HG03565 (cell line): Measurements from ENCODE around the gene NAA80.
"Not testable (repeated sequence)": the region's sequence is repeated elsewhere in the genome, so short reads cannot be mapped to it uniquely, and the experiment has no call there.

Experiments
- ATAC-seq: cut with Tn5 transposase; IDR thresholded peaks from one replicate; pipeline ENCODE4 v1.9.1; 2021; ENCODE audit warnings: mild to moderate bottlenecking, moderate library complexity; ENCODE audit not compliant: unreplicated experiment

Gene NAA80

DNA sequence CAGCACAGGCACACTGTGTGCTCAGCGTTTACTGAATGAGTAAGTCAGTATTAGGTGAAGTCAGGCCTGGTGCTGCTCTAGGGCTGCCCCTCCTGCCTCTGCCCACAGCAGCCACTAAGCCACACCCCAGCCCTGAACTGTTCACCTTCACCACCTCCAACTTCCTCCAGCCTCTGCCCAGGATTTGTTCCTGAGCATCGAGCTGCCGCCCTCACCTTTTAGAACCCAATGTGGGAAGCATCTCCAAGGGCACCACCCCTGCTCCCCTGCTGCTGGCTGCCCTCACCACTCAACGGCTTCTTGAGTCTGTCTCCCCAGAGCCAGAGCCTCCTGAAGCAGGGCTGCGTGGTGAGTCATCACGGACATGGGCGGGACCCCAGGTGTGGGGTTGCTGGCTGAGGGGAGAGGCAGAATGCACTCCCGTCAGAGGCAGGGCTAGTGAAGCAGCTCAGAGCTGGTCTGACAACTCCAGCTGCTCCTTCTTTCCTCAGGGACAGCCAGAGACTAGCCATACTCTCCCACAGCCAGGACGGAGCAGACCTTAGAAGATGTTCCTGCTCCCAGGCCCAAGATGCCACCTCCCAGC, 17.5 kb upstream of the NAA80 start:
- ATAC-seq: no peak

DNA sequence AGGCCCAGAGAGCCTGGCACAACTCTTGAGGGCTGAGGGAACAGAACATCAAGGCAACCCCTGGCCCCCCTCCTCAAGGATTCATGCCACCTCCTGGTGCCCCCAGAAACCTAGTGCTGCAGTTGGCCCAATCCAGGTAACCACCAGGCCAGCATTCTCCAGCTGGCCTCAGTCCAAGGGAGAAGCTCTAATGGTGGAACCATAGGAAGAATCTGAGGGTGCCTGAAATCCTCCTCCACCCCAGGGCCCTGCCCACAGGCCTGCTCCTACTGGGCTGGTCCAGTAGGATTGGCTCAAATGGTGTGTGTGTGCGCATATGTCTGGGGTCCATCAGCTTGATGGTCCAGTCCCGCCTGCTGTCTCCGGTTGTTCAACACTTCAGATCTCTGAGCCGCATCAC, 15.6 kb upstream of the NAA80 start:
- ATAC-seq: no peak

DNA sequence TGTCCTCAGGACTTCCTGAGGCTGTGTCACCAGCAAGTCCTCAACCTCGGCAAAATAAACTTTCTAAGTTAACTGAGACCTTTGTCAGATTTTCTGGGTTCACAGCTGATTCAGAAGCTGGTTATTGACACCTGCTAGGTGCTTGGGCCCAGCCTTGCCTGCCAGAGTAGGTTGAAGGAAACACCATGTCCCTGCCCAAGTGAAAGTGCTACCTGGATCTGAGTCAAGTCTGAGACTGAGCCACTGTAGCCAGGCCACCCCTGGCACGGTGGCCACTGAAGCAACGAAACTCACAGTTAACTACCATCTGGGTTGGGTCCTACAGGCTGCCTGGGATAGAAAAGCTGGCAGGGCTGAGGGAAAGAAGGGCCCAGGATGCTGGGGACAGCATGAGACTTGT, 15.1 kb upstream of the NAA80 start:
- no peak for ATAC-seq

DNA sequence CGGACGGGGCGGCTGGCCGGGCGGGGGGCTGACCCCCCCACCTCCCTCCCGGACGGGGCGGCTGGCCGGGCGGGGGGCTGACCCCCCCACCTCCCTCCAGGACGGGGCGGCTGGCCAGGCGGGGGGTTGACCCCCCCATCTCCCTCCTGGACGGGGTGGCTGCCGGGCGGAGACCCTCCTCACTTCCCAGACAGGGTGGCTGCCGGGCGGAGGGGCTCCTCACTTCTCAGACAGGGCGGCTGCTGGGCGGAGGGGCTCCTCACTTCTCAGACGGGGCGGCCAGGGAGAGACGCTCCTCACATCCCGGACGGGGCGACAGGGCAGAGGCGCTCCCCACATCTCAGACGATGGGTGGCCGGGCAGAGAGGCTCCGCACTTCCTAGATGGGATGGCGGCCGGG, 12.8 kb upstream of the NAA80 start:
- ATAC-seq: not testable (repeated sequence)

DNA sequence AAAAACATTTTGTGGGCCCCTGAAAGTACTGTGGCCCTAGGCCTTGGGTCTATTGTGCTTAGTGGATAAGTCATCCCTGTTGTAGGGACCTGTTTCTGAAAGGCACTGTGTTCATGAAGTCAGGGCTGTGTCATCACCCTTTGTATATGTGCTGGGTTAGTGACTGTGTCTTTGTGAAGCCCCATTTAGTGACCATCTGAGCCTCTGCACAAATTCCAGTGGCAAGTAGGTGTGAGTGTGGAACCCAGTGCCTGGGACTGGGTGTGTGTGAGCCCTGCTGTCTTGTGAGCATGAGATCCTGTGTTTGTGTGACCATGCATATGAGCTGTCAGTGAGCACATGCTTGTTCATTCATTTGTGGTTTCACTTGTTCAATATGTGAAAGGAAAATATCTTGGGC, 5.4 kb upstream of the NAA80 start:
- ATAC-seq: no peak

DNA sequence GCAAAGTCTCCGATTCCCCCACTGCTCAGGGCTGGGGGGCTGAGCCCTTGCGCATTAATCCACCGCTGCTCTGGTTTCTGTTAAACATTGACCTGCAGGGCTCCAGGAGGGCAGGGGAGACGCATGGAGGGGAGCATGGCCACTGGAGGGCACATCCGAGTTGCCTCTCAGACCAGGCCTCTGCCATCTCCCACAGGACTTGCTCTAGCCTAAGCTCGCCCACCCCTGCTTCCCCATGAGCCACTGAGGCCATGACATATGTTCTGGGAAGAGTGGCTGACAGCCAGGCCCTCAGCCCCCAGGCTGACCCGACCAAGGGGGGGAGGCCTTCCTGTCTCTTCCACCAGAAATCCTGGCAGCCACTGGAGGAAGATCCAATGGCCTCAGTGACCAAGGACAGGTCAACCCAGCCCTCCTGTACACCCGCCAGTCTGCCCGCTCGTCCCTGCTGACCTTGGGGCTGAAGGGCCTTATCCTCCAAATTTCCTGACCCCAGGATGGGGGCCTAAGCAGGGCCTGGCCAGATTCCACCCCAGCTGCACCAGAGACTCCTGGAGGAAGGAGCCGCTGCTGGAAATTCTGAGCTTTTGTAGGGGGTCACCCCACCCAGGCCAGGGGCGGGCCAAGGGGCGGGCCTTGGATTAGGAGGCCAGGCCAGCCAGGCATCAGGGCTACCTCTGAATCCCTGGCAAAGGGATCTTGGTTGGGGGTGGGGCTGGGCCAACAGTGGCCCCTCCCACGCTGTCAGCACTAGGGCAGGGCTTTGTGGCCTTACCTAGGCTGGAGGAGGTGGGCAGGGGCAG, 4.0 kb upstream of the NAA80 start, which contains the start of gene HYAL1:
Gene HYAL1, minus strand, starts transcription at position 562 of the 803 bp plus-strand sequence. CDS start 618 bp downstream, outside the sequence.
- no peak for ATAC-seq

DNA sequence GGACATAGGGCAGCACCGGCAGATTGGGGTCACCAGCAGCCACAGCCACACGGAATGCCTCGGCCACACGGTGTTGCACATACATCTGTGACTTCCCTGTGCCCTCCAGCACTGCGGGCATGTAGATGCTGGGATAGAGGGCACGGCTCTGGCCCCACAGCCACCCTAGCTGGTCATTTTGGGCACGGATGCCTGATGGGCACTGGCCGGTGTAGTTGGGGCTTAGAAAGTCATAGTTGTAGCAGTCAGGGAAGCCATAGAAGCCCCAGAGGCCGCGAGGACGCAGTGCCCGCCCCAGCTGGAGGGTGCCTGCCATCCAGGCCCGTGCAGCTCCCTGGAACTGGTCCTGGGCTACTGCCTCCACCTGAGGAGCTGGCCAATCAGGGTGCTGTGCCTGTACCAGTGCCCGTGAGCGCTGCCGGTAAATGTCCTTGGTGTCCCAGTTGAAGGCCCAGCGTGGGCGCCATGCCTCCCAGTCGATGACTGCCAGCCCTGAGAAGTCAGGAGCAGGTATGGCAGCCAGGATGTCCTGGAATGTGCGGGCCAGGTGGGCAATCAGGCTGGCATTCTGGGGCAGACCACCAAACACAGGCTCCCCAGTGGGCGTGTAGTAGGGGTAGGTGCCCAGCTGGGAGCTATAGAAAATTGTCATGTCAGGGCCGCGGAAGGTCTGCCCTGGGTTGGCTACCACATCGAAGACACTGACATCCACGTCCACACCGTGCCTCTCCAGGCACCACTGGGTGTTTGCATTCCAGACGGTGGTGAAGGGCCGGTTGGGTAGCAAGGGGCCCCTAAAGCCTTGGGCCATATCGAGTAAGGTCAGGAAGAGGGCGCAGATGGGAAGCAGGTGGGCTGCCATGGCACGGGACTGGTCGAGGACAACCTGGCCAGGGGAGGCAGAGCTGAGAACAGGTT, 3.1 kb upstream of the NAA80 start:
- no peak for ATAC-seq

DNA sequence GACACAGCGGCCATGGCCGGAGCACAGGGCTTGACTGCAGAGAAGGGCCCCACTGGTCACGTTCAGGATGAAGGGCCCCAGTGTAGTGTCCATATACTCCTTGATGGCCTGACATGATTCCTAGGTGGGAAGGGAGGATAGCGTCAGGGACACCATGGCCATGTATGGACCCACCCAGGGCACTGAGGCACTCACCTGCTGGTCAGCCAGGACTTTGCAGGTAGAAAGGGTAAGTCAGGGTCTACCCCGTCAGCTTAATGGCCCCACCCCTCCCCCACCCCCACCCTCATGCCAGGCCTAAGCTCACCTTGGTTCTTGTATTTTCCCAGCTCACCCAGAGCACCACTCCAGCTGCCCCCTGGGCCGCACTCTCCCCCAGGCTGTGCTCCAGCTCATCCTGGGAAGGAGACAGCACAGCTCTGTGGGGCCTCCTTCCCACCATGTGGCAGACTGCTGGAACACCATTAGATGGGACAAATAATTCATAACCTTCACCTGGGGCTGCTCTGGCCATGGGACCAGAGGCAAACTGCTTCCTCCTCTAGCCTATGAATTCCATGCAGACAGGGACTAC, 1.6 kb upstream of the NAA80 start:
- ATAC-seq: no peak

DNA sequence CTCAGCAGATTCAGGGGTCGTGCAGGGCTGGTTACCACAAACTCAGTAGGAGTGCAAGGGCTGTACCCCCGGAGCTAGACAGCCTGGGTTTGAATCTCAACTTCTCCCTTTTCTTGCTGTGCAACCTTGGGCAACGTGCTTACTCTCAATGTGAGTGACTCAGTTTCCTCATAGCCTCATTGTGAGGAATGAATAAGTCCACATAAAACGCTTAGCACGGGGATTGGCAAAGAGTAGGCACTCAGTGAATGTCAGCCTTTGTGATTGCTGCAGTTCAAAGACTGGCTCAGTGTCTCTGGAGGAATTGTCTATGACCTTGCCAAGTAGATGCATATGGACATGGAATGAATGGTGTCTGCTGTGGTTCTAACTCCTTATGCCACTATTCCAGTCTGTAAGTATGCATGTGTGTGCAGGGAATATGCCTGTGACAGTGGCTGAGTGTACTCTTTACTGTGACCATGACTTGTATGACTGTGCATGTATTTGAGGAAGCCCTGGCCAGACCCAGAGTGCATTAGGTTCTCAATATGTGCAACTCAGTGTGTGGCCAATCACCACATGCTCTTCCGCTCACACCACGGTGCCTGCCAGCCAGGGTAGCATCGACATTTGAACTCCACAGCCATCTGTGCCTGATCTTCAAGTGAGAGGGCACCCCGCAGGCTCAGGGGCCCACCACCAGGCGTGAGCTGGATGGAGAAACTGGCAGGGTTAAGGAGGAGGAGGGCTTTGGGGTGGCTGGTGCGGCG, 900 bp upstream of the NAA80 start:
- ATAC-seq: no peak

DNA sequence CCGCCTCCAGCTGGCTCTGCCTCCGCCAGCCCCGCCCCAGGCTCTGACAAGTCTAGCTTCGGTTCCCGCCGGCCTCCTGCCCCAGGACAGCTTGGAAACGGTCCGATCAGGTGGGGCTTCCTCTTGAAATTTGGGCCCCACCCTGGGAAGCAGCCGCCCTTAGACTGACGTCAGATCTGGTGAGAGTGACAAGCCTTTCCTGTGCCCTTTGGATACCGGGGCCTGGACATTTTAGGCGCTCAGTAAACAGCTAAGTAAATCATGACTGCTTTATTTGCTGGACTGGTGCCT, 378 bp upstream of the NAA80 start:
- ATAC-seq: no peak

DNA sequence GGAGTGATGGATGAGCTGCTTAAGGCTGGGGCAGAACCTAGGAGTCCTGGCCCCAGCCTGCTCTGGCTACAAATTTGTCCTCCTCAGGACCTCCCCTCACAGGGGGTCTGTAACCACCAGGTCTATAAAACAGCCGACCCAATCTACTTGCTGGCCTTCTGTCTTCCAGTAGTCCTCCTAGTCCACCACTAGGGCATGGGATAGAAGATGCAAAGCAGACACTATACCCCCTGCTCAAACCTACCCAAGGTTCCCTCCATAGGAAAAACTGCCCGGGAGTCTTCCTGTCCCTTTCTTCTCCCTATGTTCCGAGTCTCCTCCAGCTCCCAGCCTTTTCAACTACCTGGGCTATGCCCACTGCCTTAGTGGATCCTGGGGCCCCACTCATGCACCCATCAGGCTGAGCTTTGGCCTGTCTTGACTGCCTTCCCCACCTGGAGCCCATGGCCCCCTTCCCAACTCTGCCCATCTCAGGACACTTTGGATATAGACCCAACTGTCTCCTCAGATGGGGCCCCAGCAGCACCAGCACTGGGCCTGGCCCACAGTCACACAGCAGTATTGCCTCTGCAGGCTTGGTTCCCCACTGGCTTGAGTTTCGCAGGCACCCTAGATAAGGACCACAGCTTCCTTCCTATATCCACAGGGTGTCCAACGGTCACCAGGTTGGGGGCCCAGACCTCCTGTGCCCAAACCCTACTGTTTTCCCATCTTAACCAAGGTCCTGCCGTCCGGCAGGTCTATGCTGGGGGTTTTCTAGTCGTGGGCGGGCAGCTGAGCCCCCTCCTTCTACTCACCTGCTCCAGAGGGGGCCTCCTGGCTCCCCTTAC, 1.1 kb downstream of the NAA80 start:
- no peak for ATAC-seq

DNA sequence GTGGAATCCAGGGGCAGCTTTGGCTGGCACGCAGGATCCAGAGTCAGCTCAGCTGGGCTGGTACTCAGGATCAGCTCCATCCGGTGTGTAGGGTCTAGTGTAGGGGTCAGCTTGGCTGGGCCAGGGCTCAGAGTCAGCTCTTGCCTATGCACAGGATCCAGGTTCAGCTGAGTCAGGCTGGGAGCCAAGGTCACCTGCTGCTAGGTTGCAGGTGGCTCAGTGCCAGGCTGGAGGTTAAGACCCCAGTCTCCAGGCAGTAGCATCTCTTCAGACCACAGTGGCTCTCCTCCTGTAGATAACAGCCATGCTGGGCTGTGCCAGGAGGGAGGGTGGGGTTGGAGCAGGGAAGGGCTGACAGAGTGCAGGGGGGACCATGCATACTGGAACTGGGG, 1.8 kb downstream of the NAA80 start:
- ATAC-seq: no peak

DNA sequence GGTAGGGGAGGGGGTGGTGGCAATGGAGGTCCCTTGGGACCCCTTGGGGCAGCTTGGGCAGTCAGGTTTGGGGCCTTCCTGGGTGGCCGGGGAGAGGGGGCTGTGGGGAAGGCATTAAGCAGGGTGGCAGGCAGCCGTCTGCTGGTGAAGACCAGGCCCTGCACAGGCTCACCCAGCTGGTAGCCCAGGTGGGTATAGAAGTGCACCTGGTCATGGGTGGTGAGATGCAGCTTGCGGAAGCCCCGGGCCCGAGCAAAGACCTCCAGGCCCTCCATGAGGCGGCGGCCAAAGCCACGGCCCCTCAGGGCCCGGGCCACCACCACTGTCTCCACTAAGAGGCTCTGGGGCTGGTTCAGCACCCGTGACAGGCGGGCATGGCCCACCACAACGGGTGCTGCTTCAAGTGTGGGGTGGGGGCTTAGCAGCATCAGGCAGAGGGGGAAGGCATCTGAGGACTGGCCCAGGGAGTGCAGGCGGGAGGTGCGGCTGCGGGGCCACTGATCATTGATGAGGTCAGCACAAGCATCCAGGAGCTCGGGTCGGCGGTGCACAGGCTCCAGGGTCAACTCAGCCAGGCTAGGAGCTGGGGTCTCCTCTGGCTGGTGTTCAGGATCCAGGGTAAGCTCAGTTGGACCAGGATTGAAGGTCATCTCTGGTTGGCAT, 2.4 kb downstream of the NAA80 start:
- no peak for ATAC-seq

DNA sequence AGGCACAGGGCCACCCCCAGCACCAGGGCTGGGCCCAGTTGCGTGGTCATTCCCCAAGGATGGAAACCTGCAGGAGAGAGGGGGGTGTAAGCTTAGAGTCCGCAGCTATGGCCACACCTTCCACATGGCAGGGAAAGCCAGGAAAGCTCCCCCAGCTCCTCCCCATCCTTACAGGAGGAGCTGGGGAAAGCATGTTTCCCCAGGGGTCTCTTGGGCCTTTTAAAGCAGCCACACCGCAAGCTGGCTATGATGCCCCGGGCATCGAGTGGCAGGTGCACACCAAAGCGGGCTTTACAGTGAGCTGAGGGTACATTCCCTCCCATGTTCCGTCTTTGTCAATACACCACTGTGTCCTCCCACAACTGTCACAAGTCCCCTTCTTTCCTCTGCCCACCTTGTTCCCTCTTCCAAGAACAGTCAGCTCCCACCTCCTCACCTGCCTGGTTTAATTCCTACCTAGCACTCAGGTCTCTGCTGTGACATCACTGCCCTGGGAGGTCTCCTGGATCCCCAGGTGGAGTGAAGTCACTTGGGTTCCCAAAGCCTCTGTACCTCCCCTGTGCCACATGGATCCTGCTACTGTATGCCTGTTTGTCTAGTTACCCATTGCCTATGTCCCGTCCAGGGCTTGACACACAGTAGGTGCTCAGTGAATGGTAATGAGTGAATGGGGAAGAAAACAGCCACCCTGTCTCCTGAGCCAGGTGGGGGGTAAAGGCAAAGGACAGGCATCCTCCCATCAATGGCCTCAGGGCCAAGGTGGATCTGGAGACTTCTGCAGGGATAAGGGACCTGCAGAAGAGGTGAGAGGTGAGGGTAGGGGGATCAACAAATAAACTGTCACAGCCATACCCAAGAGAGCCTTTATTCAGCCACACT, 3.4 kb downstream of the NAA80 start:
- ATAC-seq: no peak

DNA sequence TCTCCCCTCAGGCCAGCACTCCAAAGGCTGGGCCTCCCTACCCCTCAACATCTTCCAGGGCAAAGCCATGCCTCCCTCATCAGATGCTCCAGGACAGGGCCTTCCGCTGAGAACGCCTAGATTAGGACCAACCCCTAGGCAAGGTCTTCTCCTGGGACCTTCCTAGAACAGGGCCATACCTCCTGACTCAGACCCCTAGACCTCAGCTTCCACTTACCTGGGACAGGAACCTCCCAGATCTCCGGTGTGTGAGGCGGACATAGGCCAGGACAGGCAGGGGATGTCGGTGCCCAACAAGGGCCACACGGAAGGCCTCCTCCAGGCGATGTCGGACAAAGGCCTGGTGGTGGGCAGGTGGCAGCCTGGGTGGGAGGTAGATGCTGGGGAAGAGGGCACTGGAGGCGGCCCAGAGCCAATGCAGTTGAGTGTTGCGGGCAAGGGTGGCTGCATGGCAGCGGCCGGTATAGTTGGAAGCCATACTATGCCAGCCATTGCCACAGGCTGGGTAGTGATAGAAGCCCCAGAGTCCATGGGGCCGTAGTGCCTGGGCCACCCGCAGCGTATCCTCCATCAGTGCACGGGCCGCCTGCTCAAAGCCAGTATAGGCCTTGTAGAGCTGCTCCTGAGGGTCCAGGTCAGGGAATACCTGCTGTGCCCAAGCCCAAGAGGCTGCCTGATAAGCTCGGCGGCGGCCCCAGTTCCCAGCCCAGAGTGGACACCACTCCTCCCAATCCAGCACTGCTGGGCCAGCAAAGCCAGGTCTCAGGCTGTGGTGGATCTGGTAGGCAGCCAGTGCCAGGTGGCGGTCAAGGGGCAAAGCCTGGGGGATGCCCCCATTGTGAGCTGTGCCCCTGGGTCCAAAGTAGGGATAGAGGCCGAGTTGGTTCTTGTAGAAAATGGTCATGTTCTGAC, 4.5 kb downstream of the NAA80 start:
- no peak for ATAC-seq

DNA sequence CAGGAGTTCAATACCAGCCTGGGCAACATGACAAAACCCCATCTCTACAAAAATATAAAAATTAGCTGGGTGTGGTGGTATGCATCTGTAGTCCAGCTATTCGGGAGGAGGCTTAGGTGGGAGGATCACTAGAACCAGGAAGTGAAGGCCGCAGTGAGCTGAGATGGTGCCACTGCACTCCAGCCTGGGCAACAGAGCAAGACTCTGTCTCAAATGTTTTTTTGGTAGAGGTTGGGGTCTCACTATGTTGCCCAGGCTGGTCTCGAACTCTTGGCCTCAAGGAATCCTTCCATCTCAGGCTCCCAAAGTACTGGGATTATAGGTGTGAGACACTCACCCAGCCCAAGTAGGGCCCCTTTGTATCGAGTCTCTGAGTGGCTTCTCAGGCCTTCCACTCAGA, 5.1 kb downstream of the NAA80 start:
- no peak for ATAC-seq

DNA sequence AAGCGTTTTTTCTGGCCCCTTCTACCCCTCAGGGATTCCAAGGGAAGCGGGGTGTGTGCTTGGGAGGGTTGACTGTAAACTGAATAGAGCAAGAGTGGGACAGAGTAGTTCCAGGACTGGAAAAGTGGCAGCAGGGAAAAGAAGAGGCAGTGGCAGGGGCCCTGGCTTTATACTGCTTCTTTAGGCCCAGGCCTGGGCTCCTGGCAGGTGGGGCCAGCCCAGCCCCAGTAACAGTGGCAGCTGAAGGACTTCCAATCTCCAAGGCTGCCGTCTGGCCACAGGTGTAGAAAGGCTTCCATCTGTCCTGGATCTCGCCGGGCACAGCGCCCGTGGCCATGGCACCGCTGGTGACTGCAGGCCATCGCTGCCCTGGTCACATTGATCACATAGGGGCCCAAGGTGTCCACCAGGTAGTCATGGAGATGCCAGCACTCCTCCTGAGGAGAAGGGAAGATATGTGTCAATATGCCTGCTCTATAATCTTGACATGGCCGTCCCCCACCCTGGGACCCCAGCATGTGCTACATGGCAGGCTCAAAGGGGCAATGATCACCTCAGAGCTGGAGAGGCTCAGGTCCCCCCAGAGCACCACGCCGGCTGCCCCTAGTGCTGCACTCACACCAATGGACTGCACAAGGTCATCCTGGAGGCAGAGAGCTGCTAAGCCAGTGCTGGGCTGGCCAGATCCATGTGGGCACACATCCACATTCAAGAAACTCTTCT, 6.0 kb downstream of the NAA80 start:
- no peak for ATAC-seq
